Measurements from ENCODE around the gene EFL1. TPM values are rescaled to one million over a fixed set of nuclear protein-coding genes. Genes with fewer than 3 reads are reported as not detected.

The EFL1 gene
- total RNA-seq, 1 donor from 2014 or later: 13.8 TPM

GRCh38 chr15:82103468-82103867, 159.1 kb downstream of the EFL1 start:
- Histone ChIP-seq H3K4me3 (no peak overlapping the region), H3K27ac (no peak overlapping the region), H3K4me1 (no peaks in the 10 kb centered on the region), H3K27me3 (no peaks in the 10 kb centered on the region), H3K9me3 (no peaks in the 10 kb centered on the region), H3K36me3 (no peaks in the 10 kb centered on the region)
- DNase-seq (no peak), ATAC-seq (no peak)
- TF ChIP-seq CTCF (IDR thresholded peaks at IDR 0.05): no peak
- intact Hi-C loops (cut with DNase I): no loop called here

- H3K36me3 ChIP-seq: no peaks in the 10 kb centered on the region
- intact Hi-C loops (cut with DNase I): no loop called here
- H3K4me1 ChIP-seq: no peaks in the 10 kb centered on the region
- H3K27ac ChIP-seq: no peak overlapping the region
- H3K9me3 ChIP-seq: no peaks in the 10 kb centered on the region
- no peak overlapping the region for H3K4me3 ChIP-seq
- H3K27me3 ChIP-seq: no peaks in the 10 kb centered on the region
- no peak for TF ChIP-seq CTCF (IDR thresholded peaks at IDR 0.05)
- ATAC-seq: no peak
- no peak for DNase-seq
Measured at GRCh38 chr15:82100111-82100929, 162.2 kb downstream of the EFL1 start.

GRCh38 chr15:82098674-82099073, 163.9 kb downstream of the EFL1 start:
- Histone ChIP-seq H3K27me3 (no peaks in the 10 kb centered on the region), H3K9me3 (no peaks in the 10 kb centered on the region), H3K27ac (no peak overlapping the region), H3K4me1 (no peaks in the 10 kb centered on the region), H3K4me3 (no peak overlapping the region), H3K36me3 (no peaks in the 10 kb centered on the region)
- no peak for TF ChIP-seq CTCF (IDR thresholded peaks at IDR 0.05)
- ATAC-seq: no peak
- intact Hi-C loops (cut with DNase I): no loop called here
- no peak for DNase-seq

GRCh38 chr15:82095803-82096202, 166.7 kb downstream of the EFL1 start:
- H3K9me3 ChIP-seq: no peaks in the 10 kb centered on the region
- no peaks in the 10 kb centered on the region for H3K27me3 ChIP-seq
- no peaks in the 10 kb centered on the region for H3K36me3 ChIP-seq
- H3K4me3 ChIP-seq: no peak overlapping the region
- DNase-seq (no peak), ATAC-seq (no peak)
- TF ChIP-seq CTCF (IDR thresholded peaks at IDR 0.05): no peak
- H3K27ac ChIP-seq: no peak overlapping the region
- H3K4me1 ChIP-seq: no peaks in the 10 kb centered on the region
- intact Hi-C loops (cut with DNase I): no loop called here

- Histone ChIP-seq H3K27me3 (no peaks in the 10 kb centered on the region), H3K4me3 (no peak overlapping the region), H3K27ac (no peak overlapping the region), H3K36me3 (no peaks in the 10 kb centered on the region), H3K4me1 (no peaks in the 10 kb centered on the region), H3K9me3 (no peaks in the 10 kb centered on the region)
- ATAC-seq (no peak), DNase-seq (no peak)
- intact Hi-C loops (cut with DNase I): no loop called here
- no peak for TF ChIP-seq CTCF (IDR thresholded peaks at IDR 0.05)
Measured at GRCh38 chr15:82093774-82094211, 168.7 kb downstream of the EFL1 start.
